ENCODE results near the gene MAP2K3.

The MAP2K3 gene

DNA sequence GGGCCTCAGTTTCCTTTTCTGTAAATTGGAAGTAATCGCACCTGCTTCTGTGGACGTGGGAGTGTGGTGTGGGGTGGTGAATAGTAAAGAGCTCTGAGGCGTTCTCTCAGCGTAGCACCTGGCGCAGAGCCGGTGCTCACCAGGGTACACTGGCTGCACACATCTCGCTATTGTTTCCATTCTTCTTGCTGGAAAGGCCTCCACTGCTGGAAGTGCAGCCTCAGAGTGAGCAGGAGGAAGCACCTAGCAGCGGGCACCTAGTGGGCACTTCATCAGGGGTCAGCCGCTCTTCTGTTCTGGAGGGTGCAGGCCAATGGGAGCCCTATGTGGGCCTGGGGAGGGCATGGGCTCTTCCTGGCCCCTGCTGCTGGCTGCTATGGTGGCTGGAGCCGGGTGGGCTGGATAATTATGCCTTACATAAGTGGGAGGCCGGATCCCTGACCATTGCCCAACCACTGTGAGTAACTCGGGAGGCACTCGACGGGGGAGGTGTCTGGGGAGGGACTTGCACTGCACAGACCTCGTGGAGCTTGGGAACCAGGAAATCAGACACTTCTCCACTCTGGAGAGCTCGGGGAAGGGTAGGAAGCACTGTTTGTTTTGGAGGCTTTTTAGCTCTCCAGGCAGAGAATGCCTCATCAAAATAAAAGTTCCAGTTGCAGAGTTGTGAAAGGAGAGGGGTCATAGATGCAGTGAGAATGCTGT is 1.7 kb downstream of the MAP2K3 start (continued):
- TF ChIP-seq, protein P1, sequence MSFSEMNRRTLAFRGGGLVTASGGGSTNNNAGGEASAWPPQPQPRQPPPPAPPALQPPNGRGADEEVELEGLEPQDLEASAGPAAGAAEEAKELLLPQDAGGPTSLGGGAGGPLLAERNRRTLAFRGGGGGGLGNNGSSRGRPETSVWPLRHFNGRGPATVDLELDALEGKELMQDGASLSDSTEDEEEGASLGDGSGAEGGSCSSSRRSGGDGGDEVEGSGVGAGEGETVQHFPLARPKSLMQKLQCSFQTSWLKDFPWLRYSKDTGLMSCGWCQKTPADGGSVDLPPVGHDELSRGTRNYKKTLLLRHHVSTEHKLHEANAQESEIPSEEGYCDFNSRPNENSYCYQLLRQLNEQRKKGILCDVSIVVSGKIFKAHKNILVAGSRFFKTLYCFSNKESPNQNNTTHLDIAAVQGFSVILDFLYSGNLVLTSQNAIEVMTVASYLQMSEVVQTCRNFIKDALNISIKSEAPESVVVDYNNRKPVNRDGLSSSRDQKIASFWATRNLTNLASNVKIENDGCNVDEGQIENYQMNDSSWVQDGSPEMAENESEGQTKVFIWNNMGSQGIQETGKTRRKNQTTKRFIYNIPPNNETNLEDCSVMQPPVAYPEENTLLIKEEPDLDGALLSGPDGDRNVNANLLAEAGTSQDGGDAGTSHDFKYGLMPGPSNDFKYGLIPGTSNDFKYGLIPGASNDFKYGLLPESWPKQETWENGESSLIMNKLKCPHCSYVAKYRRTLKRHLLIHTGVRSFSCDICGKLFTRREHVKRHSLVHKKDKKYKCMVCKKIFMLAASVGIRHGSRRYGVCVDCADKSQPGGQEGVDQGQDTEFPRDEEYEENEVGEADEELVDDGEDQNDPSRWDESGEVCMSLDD (tag by site-specific recombination; IDR thresholded peaks at IDR 0.05) = no peak
- TF ChIP-seq ZSCAN16 (tag by site-specific recombination; IDR thresholded peaks at IDR 0.05) = no peak
- TF ChIP-seq ZBTB8A (tag by site-specific recombination; IDR thresholded peaks at IDR 0.05) = peak; percentile 58
- TF ChIP-seq ZNF239 (tag by site-specific recombination; IDR thresholded peaks at IDR 0.05) = no peak
- TF ChIP-seq ZNF146 (tag by site-specific recombination; IDR thresholded peaks at IDR 0.05) = no peak
- TF ChIP-seq ZNF211 (tag by site-specific recombination; IDR thresholded peaks at IDR 0.05; ENCODE audit: low read depth) = no peak
- no peak for TF ChIP-seq ZSCAN30 (tag by site-specific recombination; IDR thresholded peaks at IDR 0.05)
- TF ChIP-seq, protein P2, sequence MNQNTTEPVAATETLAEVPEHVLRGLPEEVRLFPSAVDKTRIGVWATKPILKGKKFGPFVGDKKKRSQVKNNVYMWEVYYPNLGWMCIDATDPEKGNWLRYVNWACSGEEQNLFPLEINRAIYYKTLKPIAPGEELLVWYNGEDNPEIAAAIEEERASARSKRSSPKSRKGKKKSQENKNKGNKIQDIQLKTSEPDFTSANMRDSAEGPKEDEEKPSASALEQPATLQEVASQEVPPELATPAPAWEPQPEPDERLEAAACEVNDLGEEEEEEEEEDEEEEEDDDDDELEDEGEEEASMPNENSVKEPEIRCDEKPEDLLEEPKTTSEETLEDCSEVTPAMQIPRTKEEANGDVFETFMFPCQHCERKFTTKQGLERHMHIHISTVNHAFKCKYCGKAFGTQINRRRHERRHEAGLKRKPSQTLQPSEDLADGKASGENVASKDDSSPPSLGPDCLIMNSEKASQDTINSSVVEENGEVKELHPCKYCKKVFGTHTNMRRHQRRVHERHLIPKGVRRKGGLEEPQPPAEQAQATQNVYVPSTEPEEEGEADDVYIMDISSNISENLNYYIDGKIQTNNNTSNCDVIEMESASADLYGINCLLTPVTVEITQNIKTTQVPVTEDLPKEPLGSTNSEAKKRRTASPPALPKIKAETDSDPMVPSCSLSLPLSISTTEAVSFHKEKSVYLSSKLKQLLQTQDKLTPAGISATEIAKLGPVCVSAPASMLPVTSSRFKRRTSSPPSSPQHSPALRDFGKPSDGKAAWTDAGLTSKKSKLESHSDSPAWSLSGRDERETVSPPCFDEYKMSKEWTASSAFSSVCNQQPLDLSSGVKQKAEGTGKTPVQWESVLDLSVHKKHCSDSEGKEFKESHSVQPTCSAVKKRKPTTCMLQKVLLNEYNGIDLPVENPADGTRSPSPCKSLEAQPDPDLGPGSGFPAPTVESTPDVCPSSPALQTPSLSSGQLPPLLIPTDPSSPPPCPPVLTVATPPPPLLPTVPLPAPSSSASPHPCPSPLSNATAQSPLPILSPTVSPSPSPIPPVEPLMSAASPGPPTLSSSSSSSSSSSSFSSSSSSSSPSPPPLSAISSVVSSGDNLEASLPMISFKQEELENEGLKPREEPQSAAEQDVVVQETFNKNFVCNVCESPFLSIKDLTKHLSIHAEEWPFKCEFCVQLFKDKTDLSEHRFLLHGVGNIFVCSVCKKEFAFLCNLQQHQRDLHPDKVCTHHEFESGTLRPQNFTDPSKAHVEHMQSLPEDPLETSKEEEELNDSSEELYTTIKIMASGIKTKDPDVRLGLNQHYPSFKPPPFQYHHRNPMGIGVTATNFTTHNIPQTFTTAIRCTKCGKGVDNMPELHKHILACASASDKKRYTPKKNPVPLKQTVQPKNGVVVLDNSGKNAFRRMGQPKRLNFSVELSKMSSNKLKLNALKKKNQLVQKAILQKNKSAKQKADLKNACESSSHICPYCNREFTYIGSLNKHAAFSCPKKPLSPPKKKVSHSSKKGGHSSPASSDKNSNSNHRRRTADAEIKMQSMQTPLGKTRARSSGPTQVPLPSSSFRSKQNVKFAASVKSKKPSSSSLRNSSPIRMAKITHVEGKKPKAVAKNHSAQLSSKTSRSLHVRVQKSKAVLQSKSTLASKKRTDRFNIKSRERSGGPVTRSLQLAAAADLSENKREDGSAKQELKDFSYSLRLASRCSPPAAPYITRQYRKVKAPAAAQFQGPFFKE (tag by site-specific recombination; IDR thresholded peaks at IDR 0.05; ENCODE audit: borderline replicate concordance) = no peak
- TF ChIP-seq ZNF837 (tag by site-specific recombination; IDR thresholded peaks at IDR 0.05) = no peak
- no peak for TF ChIP-seq ZNF707 (tag by site-specific recombination; IDR thresholded peaks at IDR 0.05)
- no peak for TF ChIP-seq ZNF571 (tag by site-specific recombination; IDR thresholded peaks at IDR 0.05)
- TF ChIP-seq SP2 (tag by site-specific recombination; IDR thresholded peaks at IDR 0.05) = peak; percentile 86
- peak; percentile 86 for TF ChIP-seq ZBTB20 (tag by site-specific recombination; IDR thresholded peaks at IDR 0.05)
- TF ChIP-seq ZNF510 (tag by site-specific recombination; IDR thresholded peaks at IDR 0.05; ENCODE audit: insufficient replicate concordance) = no peak
- TF ChIP-seq, protein P3, sequence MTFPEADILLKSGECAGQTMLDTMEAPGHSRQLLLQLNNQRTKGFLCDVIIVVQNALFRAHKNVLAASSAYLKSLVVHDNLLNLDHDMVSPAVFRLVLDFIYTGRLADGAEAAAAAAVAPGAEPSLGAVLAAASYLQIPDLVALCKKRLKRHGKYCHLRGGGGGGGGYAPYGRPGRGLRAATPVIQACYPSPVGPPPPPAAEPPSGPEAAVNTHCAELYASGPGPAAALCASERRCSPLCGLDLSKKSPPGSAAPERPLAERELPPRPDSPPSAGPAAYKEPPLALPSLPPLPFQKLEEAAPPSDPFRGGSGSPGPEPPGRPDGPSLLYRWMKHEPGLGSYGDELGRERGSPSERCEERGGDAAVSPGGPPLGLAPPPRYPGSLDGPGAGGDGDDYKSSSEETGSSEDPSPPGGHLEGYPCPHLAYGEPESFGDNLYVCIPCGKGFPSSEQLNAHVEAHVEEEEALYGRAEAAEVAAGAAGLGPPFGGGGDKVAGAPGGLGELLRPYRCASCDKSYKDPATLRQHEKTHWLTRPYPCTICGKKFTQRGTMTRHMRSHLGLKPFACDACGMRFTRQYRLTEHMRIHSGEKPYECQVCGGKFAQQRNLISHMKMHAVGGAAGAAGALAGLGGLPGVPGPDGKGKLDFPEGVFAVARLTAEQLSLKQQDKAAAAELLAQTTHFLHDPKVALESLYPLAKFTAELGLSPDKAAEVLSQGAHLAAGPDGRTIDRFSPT (tag by site-specific recombination; IDR thresholded peaks at IDR 0.05) = peak; percentile 71
- TF ChIP-seq ZNF214 (tag by site-specific recombination; IDR thresholded peaks at IDR 0.05; ENCODE audit: borderline replicate concordance) = no peak
- no peak for TF ChIP-seq ZNF24 (tag by site-specific recombination; IDR thresholded peaks at IDR 0.05)
- no peak for TF ChIP-seq ZBTB21 (tag by site-specific recombination; IDR thresholded peaks at IDR 0.05)
- TF ChIP-seq PRDM1 (tag by site-specific recombination; IDR thresholded peaks at IDR 0.05) = no peak
- peak; percentile 70 for TF ChIP-seq SP3 (tag by site-specific recombination; IDR thresholded peaks at IDR 0.05)
- 0 out of 2 replicates have a peak, but pooled peaks have one; percentile 30 for TF ChIP-seq BCL11A (tag by site-specific recombination; IDR thresholded peaks at IDR 0.05; ENCODE audit: low read depth)
- peak; percentile 83 for TF ChIP-seq GLIS2 (tag by site-specific recombination; IDR thresholded peaks at IDR 0.05)
- TF ChIP-seq, protein P4, sequence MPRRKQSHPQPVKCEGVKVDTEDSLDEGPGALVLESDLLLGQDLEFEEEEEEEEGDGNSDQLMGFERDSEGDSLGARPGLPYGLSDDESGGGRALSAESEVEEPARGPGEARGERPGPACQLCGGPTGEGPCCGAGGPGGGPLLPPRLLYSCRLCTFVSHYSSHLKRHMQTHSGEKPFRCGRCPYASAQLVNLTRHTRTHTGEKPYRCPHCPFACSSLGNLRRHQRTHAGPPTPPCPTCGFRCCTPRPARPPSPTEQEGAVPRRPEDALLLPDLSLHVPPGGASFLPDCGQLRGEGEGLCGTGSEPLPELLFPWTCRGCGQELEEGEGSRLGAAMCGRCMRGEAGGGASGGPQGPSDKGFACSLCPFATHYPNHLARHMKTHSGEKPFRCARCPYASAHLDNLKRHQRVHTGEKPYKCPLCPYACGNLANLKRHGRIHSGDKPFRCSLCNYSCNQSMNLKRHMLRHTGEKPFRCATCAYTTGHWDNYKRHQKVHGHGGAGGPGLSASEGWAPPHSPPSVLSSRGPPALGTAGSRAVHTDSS (tag by site-specific recombination; IDR thresholded peaks at IDR 0.05) = no peak
- TF ChIP-seq RBAK (tag by site-specific recombination; IDR thresholded peaks at IDR 0.05) = no peak
- TF ChIP-seq ZNF2 (tag by site-specific recombination; IDR thresholded peaks at IDR 0.05) = no peak
- TF ChIP-seq KLF16 (tag by site-specific recombination; IDR thresholded peaks at IDR 0.05) = 0 out of 2 replicates have a peak, but pooled peaks have one; percentile 34
- TF ChIP-seq, protein P5, sequence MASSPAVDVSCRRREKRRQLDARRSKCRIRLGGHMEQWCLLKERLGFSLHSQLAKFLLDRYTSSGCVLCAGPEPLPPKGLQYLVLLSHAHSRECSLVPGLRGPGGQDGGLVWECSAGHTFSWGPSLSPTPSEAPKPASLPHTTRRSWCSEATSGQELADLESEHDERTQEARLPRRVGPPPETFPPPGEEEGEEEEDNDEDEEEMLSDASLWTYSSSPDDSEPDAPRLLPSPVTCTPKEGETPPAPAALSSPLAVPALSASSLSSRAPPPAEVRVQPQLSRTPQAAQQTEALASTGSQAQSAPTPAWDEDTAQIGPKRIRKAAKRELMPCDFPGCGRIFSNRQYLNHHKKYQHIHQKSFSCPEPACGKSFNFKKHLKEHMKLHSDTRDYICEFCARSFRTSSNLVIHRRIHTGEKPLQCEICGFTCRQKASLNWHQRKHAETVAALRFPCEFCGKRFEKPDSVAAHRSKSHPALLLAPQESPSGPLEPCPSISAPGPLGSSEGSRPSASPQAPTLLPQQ (tag by site-specific recombination; IDR thresholded peaks at IDR 0.05) = peak; percentile 48

All from HEK293 (cell line).